ENCODE results near the gene HSD17B8.
A peak's percentile ranks its signal among the peaks of the same experiment; 100 is the strongest.

The HSD17B8 gene

DNA sequence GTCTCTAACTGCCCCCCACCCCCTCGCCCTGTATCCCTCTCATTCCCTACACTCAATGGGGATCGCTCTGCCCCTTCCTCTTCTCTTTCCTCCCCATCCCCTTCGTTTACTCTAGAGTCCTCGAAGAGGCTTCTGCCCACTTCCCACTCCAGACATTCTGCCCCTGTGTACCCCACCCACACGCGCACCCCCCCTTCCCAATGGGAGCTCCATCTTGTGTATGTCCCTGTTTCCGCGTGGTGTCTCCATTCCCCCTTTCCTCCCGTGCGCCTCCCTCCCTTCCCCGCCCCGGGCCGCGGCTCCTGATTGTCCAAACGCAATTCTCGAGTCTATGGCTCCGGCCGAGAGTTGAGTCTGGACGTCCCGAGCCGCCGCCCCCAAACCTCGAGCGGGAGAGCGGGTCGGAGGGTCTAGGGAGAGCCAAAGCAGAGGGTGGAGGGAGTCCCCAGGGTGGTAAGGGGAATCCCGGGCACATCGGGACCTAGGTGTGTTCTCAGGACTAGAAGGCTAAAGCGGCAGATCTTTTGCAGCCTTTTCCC is 3.2 kb downstream of the HSD17B8 start:
- Histone ChIP-seq H3K79me2 (ENCODE audit: control insufficient read depth, insufficient read depth, low read length, unreplicated experiment) (peaks cover 15% of the 10 kb centered on the region), H3K27ac (ENCODE audit: low read depth, low read length) (peak overlapping the region; percentile 90), H2AFZ (ENCODE audit: low read length, unreplicated experiment) (peak overlapping the region; percentile 32), H3K36me3 (ENCODE audit: insufficient read depth, low read length) (peaks cover 5% of the 10 kb centered on the region; the same call in 1 of the 2 replicates), H3K4me3 (ENCODE audit: low read depth, low read length) (peak overlapping the region; percentile 79), H3K27me3 (ENCODE audit: insufficient read depth, low read length) (no peaks in the 10 kb centered on the region), H3K4me1 (ENCODE audit: control insufficient read depth, insufficient read depth, low read length, unreplicated experiment) (peaks cover 44% of the 10 kb centered on the region)

DNA sequence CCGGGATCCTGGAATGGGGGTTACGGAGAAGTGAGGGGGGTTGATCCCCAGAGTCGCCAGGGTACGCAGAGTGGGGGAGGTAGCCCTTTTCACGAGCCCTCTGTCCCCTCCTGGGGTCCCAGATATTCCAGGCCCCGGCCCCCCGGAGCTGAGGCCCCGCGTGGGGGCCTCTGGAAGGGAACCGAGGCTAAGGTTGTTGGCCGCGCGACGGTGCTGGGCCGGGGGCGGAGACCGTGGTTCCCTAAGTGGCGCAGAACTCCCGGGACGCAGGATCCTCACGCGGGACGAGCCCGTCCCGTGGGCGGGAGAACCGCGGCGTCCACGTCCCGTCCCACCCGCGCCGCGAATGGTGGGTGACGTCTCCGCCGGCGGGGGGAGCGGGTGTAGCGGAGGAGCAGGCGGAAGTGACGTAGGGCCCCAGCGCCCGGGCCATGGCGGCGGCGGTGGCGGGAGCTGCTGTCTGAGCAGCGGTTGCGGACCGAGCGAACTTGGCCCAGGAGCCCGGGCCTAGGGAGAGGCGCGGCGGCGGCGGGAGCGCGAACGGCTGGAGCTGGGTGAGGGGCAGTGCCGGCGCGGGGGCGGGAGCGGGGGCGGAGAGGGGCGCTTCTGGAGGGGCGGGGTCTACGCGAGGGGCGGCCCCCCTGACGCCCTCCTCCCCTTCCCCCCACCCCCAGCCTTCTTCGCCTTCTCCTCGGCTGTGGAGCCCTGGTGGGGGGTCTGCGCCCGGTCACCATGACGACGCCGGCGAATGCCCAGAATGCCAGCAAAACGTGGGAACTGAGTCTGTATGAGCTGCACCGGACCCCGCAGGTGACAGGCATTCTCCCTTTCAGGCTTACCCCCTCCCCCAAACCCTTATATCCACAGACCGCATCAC is 3.9 kb downstream of the HSD17B8 start, which contains the start of gene RING1:
Gene RING1, plus strand, starts transcription at position 410 of the 877 bp plus-strand sequence. Its CDS starts 323 bp downstream, at position 733.
- no peaks in the 10 kb centered on the region for H3K27me3 ChIP-seq (ENCODE audit: insufficient read depth, low read length)
- H3K4me1 ChIP-seq (ENCODE audit: control insufficient read depth, insufficient read depth, low read length, unreplicated experiment), result peaks cover 45% of the 10 kb centered on the region
- peak within 1 kb of the TSS; percentile 79 for H3K4me3 ChIP-seq (ENCODE audit: low read depth, low read length)
- peak within 1 kb of the TSS; percentile 32 for H2AFZ ChIP-seq (ENCODE audit: low read length, unreplicated experiment)
- peak within 1 kb of the TSS; percentile 90 for H3K27ac ChIP-seq (ENCODE audit: low read depth, low read length)
- H3K36me3 ChIP-seq (ENCODE audit: insufficient read depth, low read length), result no peaks in the 10 kb centered on the region
- peaks cover 8% of the 10 kb centered on the region for H3K79me2 ChIP-seq (ENCODE audit: control insufficient read depth, insufficient read depth, low read length, unreplicated experiment)

DNA sequence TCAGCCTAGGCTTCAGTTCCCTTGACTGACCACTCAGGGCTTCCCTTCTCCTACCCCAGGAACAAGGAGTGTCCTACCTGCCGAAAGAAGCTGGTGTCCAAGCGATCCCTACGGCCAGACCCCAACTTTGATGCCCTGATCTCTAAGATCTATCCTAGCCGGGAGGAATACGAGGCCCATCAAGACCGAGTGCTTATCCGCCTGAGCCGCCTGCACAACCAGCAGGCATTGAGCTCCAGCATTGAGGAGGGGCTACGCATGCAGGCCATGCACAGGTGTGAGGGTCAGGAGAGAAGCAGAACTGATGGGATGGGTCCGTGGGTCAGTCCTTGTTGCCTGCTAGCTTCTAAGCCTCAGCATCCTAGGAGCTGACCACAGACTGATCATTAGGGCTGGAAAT is 5.4 kb downstream of the HSD17B8 start:
- H3K27ac ChIP-seq (ENCODE audit: low read depth, low read length), result no peak overlapping the region
- peaks cover 36% of the 10 kb centered on the region for H3K4me1 ChIP-seq (ENCODE audit: control insufficient read depth, insufficient read depth, low read length, unreplicated experiment)
- no peaks in the 10 kb centered on the region for H3K27me3 ChIP-seq (ENCODE audit: insufficient read depth, low read length)
- H3K4me3 ChIP-seq (ENCODE audit: low read depth, low read length), result no peak overlapping the region; the same call in 1 of the 2 replicates
- no peaks in the 10 kb centered on the region for H3K36me3 ChIP-seq (ENCODE audit: insufficient read depth, low read length)
- no peak overlapping the region for H2AFZ ChIP-seq (ENCODE audit: low read length, unreplicated experiment)
- no peaks in the 10 kb centered on the region for H3K79me2 ChIP-seq (ENCODE audit: control insufficient read depth, insufficient read depth, low read length, unreplicated experiment)

DNA sequence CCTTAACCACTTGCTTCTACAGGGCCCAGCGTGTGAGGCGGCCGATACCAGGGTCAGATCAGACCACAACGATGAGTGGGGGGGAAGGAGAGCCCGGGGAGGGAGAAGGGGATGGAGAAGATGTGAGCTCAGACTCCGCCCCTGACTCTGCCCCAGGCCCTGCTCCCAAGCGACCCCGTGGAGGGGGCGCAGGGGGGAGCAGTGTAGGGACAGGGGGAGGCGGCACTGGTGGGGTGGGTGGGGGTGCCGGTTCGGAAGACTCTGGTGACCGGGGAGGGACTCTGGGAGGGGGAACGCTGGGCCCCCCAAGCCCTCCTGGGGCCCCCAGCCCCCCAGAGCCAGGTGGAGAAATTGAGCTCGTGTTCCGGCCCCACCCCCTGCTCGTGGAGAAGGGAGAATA is 6.7 kb downstream of the HSD17B8 start:
- Histone ChIP-seq H3K4me1 (ENCODE audit: control insufficient read depth, insufficient read depth, low read length, unreplicated experiment) (peaks cover 24% of the 10 kb centered on the region), H3K4me3 (ENCODE audit: low read depth, low read length) (no peak overlapping the region), H3K36me3 (ENCODE audit: insufficient read depth, low read length) (no peaks in the 10 kb centered on the region), H2AFZ (ENCODE audit: low read length, unreplicated experiment) (no peak overlapping the region), H3K27me3 (ENCODE audit: insufficient read depth, low read length) (no peaks in the 10 kb centered on the region), H3K79me2 (ENCODE audit: control insufficient read depth, insufficient read depth, low read length, unreplicated experiment) (no peaks in the 10 kb centered on the region), H3K27ac (ENCODE audit: low read depth, low read length) (no peak overlapping the region)

DNA sequence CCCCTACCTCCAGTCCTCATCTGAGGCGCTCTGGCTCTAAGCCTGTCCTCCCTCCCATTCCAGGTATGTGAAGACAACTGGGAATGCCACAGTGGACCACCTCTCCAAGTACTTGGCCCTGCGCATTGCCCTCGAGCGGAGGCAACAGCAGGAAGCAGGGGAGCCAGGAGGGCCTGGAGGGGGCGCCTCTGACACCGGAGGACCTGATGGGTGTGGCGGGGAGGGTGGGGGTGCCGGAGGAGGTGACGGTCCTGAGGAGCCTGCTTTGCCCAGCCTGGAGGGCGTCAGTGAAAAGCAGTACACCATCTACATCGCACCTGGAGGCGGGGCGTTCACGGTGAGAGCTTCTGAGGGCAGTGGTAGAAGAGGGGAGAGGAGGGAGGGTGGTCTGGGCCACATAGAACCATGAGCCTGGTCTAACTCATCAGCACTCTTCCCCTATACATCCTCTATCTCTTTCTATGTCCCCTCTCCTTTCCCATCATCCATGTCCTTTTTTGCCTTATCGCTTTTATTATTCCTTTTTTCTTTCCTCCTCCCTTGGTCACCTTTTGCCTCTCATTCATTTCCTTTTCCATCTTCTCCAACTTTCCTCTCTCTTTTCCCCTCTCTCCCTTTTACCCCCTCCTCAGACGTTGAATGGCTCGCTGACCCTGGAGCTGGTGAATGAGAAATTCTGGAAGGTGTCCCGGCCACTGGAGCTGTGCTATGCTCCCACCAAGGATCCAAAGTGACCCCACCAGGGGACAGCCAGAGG is 7.4 kb downstream of the HSD17B8 start:
- H3K4me1 ChIP-seq (ENCODE audit: control insufficient read depth, insufficient read depth, low read length, unreplicated experiment), result peaks cover 16% of the 10 kb centered on the region
- no peak overlapping the region for H2AFZ ChIP-seq (ENCODE audit: low read length, unreplicated experiment)
- no peaks in the 10 kb centered on the region for H3K27me3 ChIP-seq (ENCODE audit: insufficient read depth, low read length)
- no peaks in the 10 kb centered on the region for H3K36me3 ChIP-seq (ENCODE audit: insufficient read depth, low read length)
- H3K4me3 ChIP-seq (ENCODE audit: low read depth, low read length), result no peak overlapping the region
- H3K79me2 ChIP-seq (ENCODE audit: control insufficient read depth, insufficient read depth, low read length, unreplicated experiment), result no peaks in the 10 kb centered on the region
- no peak overlapping the region for H3K27ac ChIP-seq (ENCODE audit: low read depth, low read length)

DNA sequence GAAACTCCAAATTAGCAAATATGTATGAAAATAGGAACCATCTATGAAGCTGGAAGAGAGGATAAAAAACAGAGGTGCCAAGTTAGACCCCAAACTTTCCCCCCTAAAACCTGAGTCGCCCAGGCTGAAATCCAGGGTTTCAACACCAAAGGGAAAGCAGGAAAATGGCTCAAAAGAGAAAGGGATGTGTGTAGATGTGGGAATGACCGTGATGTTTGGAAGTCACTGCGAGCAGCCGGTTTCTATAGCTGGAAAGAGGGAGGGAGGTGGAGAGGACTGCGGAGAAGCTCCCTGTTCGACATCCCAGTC is 8.4 kb downstream of the HSD17B8 start:
- Histone ChIP-seq H3K4me3 (ENCODE audit: low read depth, low read length) (peak overlapping the region; percentile 74), H2AFZ (ENCODE audit: low read length, unreplicated experiment) (peak overlapping the region; percentile 2), H3K4me1 (ENCODE audit: control insufficient read depth, insufficient read depth, low read length, unreplicated experiment) (peaks cover 10% of the 10 kb centered on the region), H3K27ac (ENCODE audit: low read depth, low read length) (no peak overlapping the region), H3K27me3 (ENCODE audit: insufficient read depth, low read length) (no peaks in the 10 kb centered on the region), H3K79me2 (ENCODE audit: control insufficient read depth, insufficient read depth, low read length, unreplicated experiment) (no peaks in the 10 kb centered on the region), H3K36me3 (ENCODE audit: insufficient read depth, low read length) (no peaks in the 10 kb centered on the region)

DNA sequence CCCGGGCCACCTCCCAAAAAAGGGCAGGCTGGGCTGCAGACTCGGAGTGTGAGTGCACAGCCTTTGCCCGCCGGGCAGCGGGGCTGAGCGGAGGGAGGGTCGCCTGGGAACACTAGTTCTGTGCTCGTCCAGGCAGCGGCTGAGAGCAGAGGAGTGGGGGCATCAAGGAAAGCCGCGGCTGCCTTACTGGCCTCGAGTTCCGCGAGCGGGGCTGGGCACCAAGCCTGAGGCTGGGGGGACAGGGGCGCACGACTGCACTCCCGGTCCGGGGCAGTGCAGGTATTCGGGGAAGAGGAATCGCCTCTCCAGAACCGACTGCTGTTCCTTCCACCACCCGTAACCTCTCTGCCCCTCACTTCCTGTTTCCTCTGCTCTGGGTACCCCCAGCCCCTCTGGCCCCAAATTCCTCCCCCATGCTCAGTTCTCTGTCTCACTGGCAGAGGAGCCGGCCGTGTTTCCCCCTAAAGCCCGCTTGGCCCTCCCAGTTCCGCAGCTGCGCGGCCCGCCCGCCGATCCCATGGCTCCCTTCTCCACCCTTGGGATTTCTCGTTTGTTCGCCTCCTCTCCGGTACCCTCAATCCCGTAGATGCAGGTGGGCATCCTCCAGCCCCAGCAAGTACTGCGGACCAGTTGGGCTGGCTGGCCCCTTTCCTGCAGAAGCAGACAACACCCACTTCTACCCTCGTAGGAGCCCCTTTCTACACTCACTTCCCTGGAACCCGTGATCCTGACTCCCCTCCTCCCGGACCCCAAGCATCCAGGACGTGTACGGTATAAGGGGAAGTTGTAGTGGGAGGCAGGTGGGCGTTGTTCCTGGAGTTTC is 8.9 kb downstream of the HSD17B8 start:
- Histone ChIP-seq H2AFZ (ENCODE audit: low read length, unreplicated experiment) (peak overlapping the region; percentile 2), H3K4me1 (ENCODE audit: control insufficient read depth, insufficient read depth, low read length, unreplicated experiment) (peaks cover 10% of the 10 kb centered on the region), H3K4me3 (ENCODE audit: low read depth, low read length) (peak overlapping the region; percentile 74), H3K36me3 (ENCODE audit: insufficient read depth, low read length) (no peaks in the 10 kb centered on the region), H3K27ac (ENCODE audit: low read depth, low read length) (no peak overlapping the region), H3K27me3 (ENCODE audit: insufficient read depth, low read length) (no peaks in the 10 kb centered on the region), H3K79me2 (ENCODE audit: control insufficient read depth, insufficient read depth, low read length, unreplicated experiment) (no peaks in the 10 kb centered on the region)

DNA sequence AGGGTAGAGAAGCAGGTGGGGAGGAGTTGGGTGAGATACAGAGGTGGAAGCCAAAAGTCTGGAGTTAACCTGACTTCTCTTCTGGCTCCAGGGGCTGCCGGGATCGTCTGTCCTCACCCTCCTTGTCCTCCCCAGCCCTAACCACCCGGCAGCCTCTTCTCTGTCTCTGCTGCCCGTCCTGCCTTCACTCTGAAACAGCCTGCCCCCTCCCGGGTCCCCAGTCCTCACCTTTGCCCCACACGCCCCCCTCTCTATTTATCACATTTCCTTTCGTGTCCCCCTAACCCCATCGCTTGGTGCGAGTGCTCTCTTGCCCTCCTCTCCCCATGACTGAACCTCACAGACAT is 9.5 kb downstream of the HSD17B8 start:
- Histone ChIP-seq H2AFZ (ENCODE audit: low read length, unreplicated experiment) (peak overlapping the region; percentile 2), H3K4me3 (ENCODE audit: low read depth, low read length) (peak overlapping the region; percentile 74)

DNA sequence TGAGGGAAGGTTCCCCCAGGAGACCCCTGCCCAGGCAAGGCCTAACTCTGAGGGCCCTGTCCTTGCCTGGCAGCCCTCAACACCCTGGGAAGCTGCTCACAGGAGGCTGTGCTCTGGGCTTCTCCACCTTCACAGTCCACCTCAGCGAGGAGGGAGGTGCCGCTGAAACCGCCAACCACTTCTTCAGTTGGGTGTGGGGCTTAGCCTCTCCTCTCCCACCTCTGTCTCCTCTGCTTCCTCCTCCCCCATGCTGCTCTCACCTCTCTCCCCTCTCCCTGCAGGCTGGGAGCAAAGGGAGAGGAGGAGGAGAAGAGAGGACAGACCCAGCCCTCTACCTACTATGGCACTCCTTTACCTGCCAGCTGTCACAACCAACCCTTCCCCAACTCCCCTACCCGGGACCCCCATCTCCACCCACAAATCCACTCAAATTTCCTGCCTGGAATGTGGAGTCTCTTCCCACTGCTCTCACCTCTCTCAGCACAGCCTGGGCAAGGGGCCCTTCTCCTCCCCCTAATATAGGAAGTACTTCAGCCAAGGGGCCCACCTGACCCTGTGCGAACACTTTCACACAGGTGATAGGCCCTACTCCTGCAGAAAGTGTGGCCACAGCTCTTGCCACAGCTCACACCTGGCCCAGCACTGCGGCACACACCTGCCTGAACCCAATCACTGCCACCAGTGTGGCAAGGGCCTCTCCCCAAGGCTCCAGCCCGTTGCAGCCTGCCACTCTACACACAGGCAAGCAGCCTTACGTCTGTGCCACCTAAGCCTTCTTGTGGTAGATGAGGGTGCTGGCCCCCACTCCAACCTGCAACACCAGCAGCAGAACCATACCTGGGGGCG is 11.0 kb downstream of the HSD17B8 start:
- Histone ChIP-seq H3K27me3 (ENCODE audit: insufficient read depth, low read length) (peaks cover 4% of the 10 kb centered on the region; the same call in 1 of the 2 replicates), H3K36me3 (ENCODE audit: insufficient read depth, low read length) (no peaks in the 10 kb centered on the region)

More for the DNA sequence above, 9.5 kb downstream of the HSD17B8 start:
- Histone ChIP-seq H3K4me1 (ENCODE audit: control insufficient read depth, insufficient read depth, low read length, unreplicated experiment) (peaks cover 10% of the 10 kb centered on the region), H3K27ac (ENCODE audit: low read depth, low read length) (no peak overlapping the region), H3K27me3 (ENCODE audit: insufficient read depth, low read length) (no peaks in the 10 kb centered on the region), H3K36me3 (ENCODE audit: insufficient read depth, low read length) (no peaks in the 10 kb centered on the region), H3K79me2 (ENCODE audit: control insufficient read depth, insufficient read depth, low read length, unreplicated experiment) (no peaks in the 10 kb centered on the region)

More for the DNA sequence above, 11.0 kb downstream of the HSD17B8 start:
- H3K79me2 ChIP-seq (ENCODE audit: control insufficient read depth, insufficient read depth, low read length, unreplicated experiment), result no peaks in the 10 kb centered on the region
- H3K4me3 ChIP-seq (ENCODE audit: low read depth, low read length), result no peak overlapping the region
- no peak overlapping the region for H2AFZ ChIP-seq (ENCODE audit: low read length, unreplicated experiment)
- H3K27ac ChIP-seq (ENCODE audit: low read depth, low read length), result no peak overlapping the region
- peaks cover 10% of the 10 kb centered on the region for H3K4me1 ChIP-seq (ENCODE audit: control insufficient read depth, insufficient read depth, low read length, unreplicated experiment)

All from ACC112 (cell line).